Activated T-cell treated with anti-CD3 and anti-CD28 coated beads for 4 hours (primary cell): ENCODE results near the gene THAP12.

Experiments used
- DNase-seq: peaks from one replicate; pipeline ENCODE4 v3.0.0-alpha.2; 2020

The THAP12 gene

GRCh38 chr11:76379807-76380158 is 1.1 kb downstream of the THAP12 start:
- DNase-seq: no peak

- DNase-seq: no peak
Measured at GRCh38 chr11:76376746-76377558, 4.0 kb downstream of the THAP12 start.

- DNase-seq: no peak
Measured at GRCh38 chr11:76371170-76371569, 9.8 kb downstream of the THAP12 start.

GRCh38 chr11:76369406-76369805 is 11.5 kb downstream of the THAP12 start:
- no peak for DNase-seq

- no peak for DNase-seq
Measured at GRCh38 chr11:76368490-76368889, 12.4 kb downstream of the THAP12 start.

GRCh38 chr11:76365038-76365679 is 15.8 kb downstream of the THAP12 start:
- DNase-seq: no peak

GRCh38 chr11:76362716-76363115 is 18.2 kb downstream of the THAP12 start:
- DNase-seq: no peak

- no peak for DNase-seq
Measured at GRCh38 chr11:76361776-76362175, 19.2 kb downstream of the THAP12 start.

GRCh38 chr11:76361374-76361773 is 19.6 kb downstream of the THAP12 start:
- no peak for DNase-seq

GRCh38 chr11:76355172-76355571 is 25.8 kb downstream of the THAP12 start:
- DNase-seq: no peak

- DNase-seq: no peak
Measured at GRCh38 chr11:76348348-76348747, 32.6 kb downstream of the THAP12 start.

- DNase-seq: no peak
Measured at GRCh38 chr11:76347466-76347865, 33.5 kb downstream of the THAP12 start.

- DNase-seq: no peak
Measured at GRCh38 chr11:76339221-76339620, 41.7 kb downstream of the THAP12 start.

GRCh38 chr11:76337923-76338322 is 43.0 kb downstream of the THAP12 start:
- DNase-seq: no peak

GRCh38 chr11:76337469-76337868 is 43.5 kb downstream of the THAP12 start:
- no peak for DNase-seq

GRCh38 chr11:76336597-76336996 is 44.3 kb downstream of the THAP12 start:
- DNase-seq: no peak

GRCh38 chr11:76335842-76336241 is 45.1 kb downstream of the THAP12 start:
- no peak for DNase-seq

- DNase-seq: no peak
Measured at GRCh38 chr11:76334826-76335389, 46.0 kb downstream of the THAP12 start.

GRCh38 chr11:76330651-76331050 is 50.3 kb downstream of the THAP12 start:
- DNase-seq: no peak

GRCh38 chr11:76329983-76330382 is 50.9 kb downstream of the THAP12 start:
- no peak for DNase-seq

GRCh38 chr11:76329084-76329648 is 51.8 kb downstream of the THAP12 start:
- no peak for DNase-seq

- DNase-seq: no peak
Measured at GRCh38 chr11:76327756-76328388, 53.1 kb downstream of the THAP12 start.

- no peak for DNase-seq
Measured at GRCh38 chr11:76327202-76327601, 53.7 kb downstream of the THAP12 start.
